Measurements from ENCODE around the gene SPIRE2.
"Not testable (repeated sequence)": the region's sequence is repeated elsewhere in the genome, so short reads cannot be mapped to it uniquely, and the experiment has no call there.

SPIRE2 gene, protein sequence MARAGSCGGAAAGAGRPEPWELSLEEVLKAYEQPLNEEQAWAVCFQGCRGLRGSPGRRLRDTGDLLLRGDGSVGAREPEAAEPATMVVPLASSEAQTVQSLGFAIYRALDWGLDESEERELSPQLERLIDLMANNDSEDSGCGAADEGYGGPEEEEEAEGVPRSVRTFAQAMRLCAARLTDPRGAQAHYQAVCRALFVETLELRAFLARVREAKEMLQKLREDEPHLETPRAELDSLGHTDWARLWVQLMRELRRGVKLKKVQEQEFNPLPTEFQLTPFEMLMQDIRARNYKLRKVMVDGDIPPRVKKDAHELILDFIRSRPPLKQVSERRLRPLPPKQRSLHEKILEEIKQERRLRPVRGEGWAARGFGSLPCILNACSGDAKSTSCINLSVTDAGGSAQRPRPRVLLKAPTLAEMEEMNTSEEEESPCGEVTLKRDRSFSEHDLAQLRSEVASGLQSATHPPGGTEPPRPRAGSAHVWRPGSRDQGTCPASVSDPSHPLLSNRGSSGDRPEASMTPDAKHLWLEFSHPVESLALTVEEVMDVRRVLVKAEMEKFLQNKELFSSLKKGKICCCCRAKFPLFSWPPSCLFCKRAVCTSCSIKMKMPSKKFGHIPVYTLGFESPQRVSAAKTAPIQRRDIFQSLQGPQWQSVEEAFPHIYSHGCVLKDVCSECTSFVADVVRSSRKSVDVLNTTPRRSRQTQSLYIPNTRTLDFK

DNA sequence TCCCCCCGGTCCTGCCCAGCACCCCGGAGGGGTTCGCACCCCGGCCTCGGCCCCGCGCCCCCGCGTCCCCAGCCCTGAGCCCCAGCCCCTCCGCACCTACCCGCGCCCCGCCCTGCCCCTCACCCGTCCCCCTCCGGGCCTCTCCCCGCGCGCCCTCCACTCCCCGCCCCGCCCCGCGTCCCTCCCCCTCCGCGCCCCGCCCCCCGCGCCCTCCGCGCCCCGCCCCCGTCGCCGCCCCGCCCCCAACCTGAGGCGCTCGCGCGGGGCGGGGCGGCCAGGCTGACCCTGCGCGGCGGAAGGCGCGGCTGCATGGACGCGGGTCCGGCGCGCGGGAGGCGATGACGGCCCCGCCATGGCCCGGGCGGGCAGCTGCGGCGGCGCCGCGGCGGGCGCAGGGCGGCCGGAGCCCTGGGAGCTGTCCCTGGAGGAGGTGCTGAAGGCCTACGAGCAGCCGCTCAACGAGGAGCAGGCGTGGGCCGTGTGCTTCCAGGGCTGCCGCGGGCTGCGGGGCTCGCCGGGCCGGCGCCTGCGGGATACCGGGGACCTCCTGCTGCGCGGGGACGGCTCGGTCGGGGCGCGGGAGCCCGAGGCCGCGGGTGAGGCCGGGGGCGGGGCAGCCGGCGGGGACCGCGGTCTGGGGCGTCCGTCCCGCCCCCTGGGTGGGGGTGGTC is at the start of gene SPIRE2:
TSS of gene SPIRE2 (plus strand) at position 277 of the 671 bp plus-strand sequence. CDS start at position 353, 76 bp downstream.
- peak within 1 kb of the TSS; percentile 54 for H3K4me3 ChIP-seq (ENCODE audit: low read depth, low read length)
- DNase-seq (ENCODE audit: low read depth) = peak; percentile 46
- in situ Hi-C loops (cut with HindIII; ENCODE audit: low sequenced_read_pairs) = no loop called here
- TF ChIP-seq, protein P1, sequence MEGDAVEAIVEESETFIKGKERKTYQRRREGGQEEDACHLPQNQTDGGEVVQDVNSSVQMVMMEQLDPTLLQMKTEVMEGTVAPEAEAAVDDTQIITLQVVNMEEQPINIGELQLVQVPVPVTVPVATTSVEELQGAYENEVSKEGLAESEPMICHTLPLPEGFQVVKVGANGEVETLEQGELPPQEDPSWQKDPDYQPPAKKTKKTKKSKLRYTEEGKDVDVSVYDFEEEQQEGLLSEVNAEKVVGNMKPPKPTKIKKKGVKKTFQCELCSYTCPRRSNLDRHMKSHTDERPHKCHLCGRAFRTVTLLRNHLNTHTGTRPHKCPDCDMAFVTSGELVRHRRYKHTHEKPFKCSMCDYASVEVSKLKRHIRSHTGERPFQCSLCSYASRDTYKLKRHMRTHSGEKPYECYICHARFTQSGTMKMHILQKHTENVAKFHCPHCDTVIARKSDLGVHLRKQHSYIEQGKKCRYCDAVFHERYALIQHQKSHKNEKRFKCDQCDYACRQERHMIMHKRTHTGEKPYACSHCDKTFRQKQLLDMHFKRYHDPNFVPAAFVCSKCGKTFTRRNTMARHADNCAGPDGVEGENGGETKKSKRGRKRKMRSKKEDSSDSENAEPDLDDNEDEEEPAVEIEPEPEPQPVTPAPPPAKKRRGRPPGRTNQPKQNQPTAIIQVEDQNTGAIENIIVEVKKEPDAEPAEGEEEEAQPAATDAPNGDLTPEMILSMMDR (IDR thresholded peaks at IDR 0.05; ENCODE audit: low read depth, low read length, missing control alignments) = no peak

DNA sequence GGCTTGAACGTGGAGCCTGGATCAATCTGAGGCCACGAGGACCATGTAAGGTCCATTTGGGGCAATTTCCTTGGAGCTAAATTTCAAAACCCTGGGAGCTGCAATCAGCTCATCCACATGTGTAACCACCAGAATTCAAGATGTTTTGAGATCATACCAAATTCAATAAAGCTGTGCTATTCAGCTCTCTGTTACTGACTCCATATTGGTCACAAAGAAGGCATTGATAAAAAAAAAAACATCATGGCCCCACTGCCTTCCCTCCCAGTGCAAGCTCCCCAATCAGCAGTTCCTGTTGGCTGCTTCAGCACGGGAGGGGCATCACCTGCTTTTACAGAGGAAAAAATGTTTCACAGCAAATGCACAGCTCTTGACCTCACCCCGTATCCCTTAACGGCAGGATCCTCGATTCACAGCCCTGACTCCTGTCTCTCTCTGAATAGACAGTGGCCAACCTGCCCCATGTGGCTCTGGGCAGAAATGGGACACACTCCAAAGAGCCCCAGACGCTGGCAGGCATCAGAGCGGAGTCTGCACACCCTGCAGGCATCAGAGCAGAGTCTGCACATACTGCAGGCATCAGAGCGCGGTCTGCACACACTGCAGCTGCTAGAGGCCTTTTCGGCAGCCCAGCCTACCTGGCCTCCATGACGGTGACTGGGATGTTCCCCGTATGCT is 48.9 kb upstream of the SPIRE2 start:
- no peak for DNase-seq (ENCODE audit: low read depth)
- in situ Hi-C loops (cut with HindIII; ENCODE audit: low sequenced_read_pairs) = no loop called here
- H3K4me3 ChIP-seq (ENCODE audit: low read depth, low read length) = no peak overlapping the region
- TF ChIP-seq, protein P1 (IDR thresholded peaks at IDR 0.05; ENCODE audit: low read depth, low read length, missing control alignments) = no peak

DNA sequence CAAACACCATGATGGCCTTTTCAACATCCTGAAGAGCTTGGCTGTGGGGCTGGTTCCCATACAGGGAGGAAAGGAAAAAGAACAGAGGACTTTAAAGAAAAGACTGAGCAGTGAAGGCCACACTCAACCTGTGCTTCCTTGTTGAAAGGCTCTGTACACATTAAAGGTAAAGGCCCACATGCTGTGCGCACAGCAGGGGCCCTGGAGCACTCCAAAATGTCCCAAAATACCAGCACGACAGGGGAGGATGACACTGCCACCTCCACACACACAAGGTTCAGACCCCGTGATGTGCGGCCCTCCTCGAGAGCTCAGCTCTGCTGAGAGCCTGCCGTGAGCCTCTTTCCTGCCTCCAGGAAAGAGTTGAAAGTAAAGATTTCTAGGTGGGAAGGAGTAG is 48.4 kb upstream of the SPIRE2 start:
- TF ChIP-seq, protein P1 (IDR thresholded peaks at IDR 0.05; ENCODE audit: low read depth, low read length, missing control alignments) = no peak
- in situ Hi-C loops (cut with HindIII; ENCODE audit: low sequenced_read_pairs) = no loop called here
- DNase-seq (ENCODE audit: low read depth) = no peak
- no peak overlapping the region for H3K4me3 ChIP-seq (ENCODE audit: low read depth, low read length)

DNA sequence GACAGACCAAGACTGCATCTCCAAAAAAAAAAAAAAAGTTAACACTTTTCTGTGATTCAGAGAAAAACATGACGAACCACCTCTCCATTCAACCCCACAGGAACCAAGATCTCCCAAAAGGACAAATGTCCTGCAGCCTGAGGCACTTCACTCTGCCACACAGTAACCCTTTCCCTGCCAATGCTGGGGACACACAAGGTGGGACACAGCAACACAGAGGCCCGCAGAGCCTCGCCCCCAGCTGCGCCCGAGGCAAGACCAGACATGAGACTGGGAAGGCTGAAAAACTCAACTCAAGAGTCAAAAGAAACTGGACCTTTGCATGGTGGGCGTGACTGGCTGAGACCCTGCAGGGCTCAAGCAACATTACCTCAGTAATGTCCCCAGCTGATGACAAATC is 45.8 kb upstream of the SPIRE2 start:
- in situ Hi-C loops (cut with HindIII; ENCODE audit: low sequenced_read_pairs) = no loop called here
- no peak for DNase-seq (ENCODE audit: low read depth)
- TF ChIP-seq, protein P1 (IDR thresholded peaks at IDR 0.05; ENCODE audit: low read depth, low read length, missing control alignments) = no peak
- no peak overlapping the region for H3K4me3 ChIP-seq (ENCODE audit: low read depth, low read length)

DNA sequence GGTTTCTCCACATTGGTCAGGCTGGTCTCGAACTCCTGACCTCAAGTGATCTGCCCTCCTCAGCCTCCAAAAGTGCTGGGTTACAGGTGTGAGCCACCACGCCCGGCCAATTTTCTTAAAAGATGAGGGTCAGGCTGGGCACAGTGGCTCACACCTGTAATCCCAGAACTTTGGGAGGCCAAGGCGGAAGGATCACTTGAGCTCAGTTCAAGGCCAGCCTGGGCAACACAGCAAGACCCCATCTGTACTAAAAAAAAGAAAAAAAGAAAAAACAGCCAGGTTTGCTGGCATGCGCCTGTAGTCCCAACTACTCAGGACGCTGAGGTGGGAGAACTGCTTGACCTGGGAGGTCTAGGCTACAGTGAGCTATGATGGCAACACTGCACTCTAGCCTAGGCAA is 44.3 kb upstream of the SPIRE2 start:
- DNase-seq (ENCODE audit: low read depth); in situ Hi-C loops (cut with HindIII; ENCODE audit: low sequenced_read_pairs); H3K4me3 ChIP-seq (ENCODE audit: low read depth, low read length): not testable (repeated sequence)

DNA sequence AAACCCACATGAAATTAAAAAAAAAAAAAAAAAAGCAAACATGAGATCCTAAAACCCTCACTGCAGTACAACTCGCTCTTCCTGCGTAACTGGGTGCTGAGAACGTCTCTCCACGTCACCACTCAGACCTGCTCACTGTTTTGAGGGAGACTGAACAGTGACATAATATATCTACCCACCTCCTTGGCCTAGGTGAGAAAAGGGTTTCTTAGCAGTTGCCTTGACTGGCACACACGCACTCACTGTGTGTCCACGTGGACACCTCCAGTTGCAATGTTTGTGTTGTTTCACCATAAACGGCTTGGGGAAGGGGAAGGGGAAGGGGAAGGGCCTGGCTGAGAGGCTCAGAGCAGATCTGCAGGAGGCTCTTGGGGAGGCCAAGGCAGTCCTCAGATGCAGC is 43.9 kb upstream of the SPIRE2 start:
- H3K4me3 ChIP-seq (ENCODE audit: low read depth, low read length) = no peak overlapping the region
- DNase-seq (ENCODE audit: low read depth) = no peak
- TF ChIP-seq, protein P1 (IDR thresholded peaks at IDR 0.05; ENCODE audit: low read depth, low read length, missing control alignments) = no peak
- in situ Hi-C loops (cut with HindIII; ENCODE audit: low sequenced_read_pairs) = no loop called here

All from astrocyte of the cerebellum (primary cell).